CD8-positive, alpha-beta memory T cell (primary cell): ENCODE results near the gene POC1A. TPM values are rescaled to one million over a fixed set of nuclear protein-coding genes. Genes with fewer than 3 reads are reported as not detected.

Experiments
- CTCF ChIA-PET: fragments of 350-600 bp; sonication (Branson Sonifier 250); formaldehyde crosslinking; loops from one replicate; lab custom pipeline; 2021; ENCODE audit warnings: antibody characterized with exemption; lab: Charles Lee
- POLR2A ChIA-PET: fragments of 350-600 bp; sonication (Branson Sonifier 250); formaldehyde crosslinking; loops from one replicate; lab custom pipeline; 2021; ENCODE audit warnings: antibody characterized with exemption; lab: Charles Lee
- DNase-seq, 5 donors: peaks; one replicate each; pipeline versions ENCODE4 v3.0.0 to v3.0.0-alpha.2; 2020 to 2022; ENCODE audit warnings: mixed read lengths in 1 of 5
- H3K27ac ChIP-seq: one replicate; pipeline ENCODE4 v1.7.0; 2013; ENCODE audit warnings: low read depth, mild to moderate bottlenecking, low read length, moderate library complexity
- H3K27me3 ChIP-seq: 2 replicates; pipeline ENCODE4 v1.7.0; 2013; ENCODE audit warnings: low read length, mild to moderate bottlenecking; ENCODE audit not compliant: insufficient read depth, poor library complexity, severe bottlenecking
- H3K36me3 ChIP-seq: 2 replicates; pipeline ENCODE4 v1.7.0; 2013; ENCODE audit warnings: mild to moderate bottlenecking, low read length, moderate library complexity; ENCODE audit not compliant: insufficient read depth
- H3K4me1 ChIP-seq: 2 replicates; pipeline ENCODE4 v1.7.0; 2013; ENCODE audit warnings: mild to moderate bottlenecking, low read length, moderate library complexity; ENCODE audit not compliant: insufficient read depth
- H3K4me3 ChIP-seq: 2 replicates; pipeline ENCODE4 v1.7.0; 2013; ENCODE audit warnings: mild to moderate bottlenecking, low read length
- H3K9me3 ChIP-seq: 2 replicates; pipeline ENCODE4 v1.7.0; 2013; ENCODE audit warnings: mild to moderate bottlenecking, low read length
- H3K27ac Mint-ChIP-seq, 8 donors: one replicate each; pipeline ENCODE4 v1.8.0; 2020 to 2021; ENCODE audit warnings: mixed read lengths in 8 of 8, mild to moderate bottlenecking in 6 of 8, inconsistent platforms in 3 of 8, moderate library complexity in 3 of 8
- H3K27me3 Mint-ChIP-seq, 2 donors: one replicate each; pipeline ENCODE4 v1.8.0; 2020 to 2021; ENCODE audit warnings: mixed read lengths in 2 of 2, mild to moderate bottlenecking in 1 of 2, moderate library complexity in 1 of 2
- H3K36me3 Mint-ChIP-seq, 3 donors: one replicate each; pipeline ENCODE4 v1.8.0; 2020 to 2021; ENCODE audit warnings: mixed read lengths in 3 of 3, inconsistent platforms in 1 of 3, mild to moderate bottlenecking in 1 of 3
- H3K4me1 Mint-ChIP-seq, 3 donors: one replicate each; pipeline ENCODE4 v1.8.0; 2020 to 2021; ENCODE audit warnings: mixed read lengths in 3 of 3, inconsistent platforms in 1 of 3, mild to moderate bottlenecking in 1 of 3
- H3K4me3 Mint-ChIP-seq, 7 donors: one replicate each; pipeline ENCODE4 v1.8.0; 2020 to 2021; ENCODE audit warnings: mixed read lengths in 7 of 7, mild to moderate bottlenecking in 6 of 7, moderate library complexity in 4 of 7, inconsistent platforms in 2 of 7
- H3K9me3 Mint-ChIP-seq, 5 donors: one replicate each; pipeline ENCODE4 v1.8.0; 2020 to 2022; ENCODE audit warnings: mixed read lengths in 5 of 5, mild to moderate bottlenecking in 3 of 5, moderate library complexity in 2 of 5, inconsistent platforms in 1 of 5
- polyA plus RNA-seq: library from polyadenylated mRNA; unstranded; fragments of 300-500 nt; fragmentation: Illumina TruSeq; gene quantifications from one replicate; pipeline ENCODE4 v1.2.3, GENCODE V29; 2021
- total RNA-seq, 2 experiments: library from RNA; stranded (reverse); gene quantifications; one replicate each; pipeline ENCODE4 v1.2.3, GENCODE V29; 2021

The POC1A gene
- total and polyA plus RNA-seq, 3 experiments from 2014 or later = 1.5 to 22.7 (median 22.6) TPM

DNA sequence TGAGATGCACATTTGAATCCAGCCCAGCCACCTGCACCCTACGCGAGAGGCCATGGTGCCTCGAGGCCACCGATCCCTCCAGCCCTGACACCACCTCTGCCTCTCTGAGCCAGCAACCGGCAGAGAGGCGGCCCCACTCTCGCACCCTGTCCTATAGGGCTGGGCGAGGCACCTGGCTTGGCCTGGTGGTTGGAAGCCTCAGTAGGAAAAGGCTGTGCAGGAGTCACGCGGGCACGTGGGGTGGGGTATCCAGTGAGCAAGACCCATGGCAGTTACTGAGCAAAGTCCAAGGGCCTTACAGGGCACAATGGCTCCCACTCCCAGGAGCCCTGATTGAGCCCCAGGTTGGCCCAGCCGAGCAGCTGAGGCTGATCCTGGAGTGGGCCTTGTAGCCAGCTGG is 85.5 kb downstream of the POC1A start:
- Mint-ChIP-seq H3K36me3 (no peaks in the 10 kb centered on the region), H3K4me3 (no peak overlapping the region), H3K4me1 (peaks cover 3 to 16% (median 5%) of the 10 kb centered on the region in 3 donors), H3K9me3 (no peaks in the 10 kb centered on the region), H3K27me3 (no peaks in the 10 kb centered on the region), H3K27ac (peak overlapping the region in 1 of 8 donors; percentile 17)
- Histone ChIP-seq H3K27ac (no peak overlapping the region), H3K9me3 (no peaks in the 10 kb centered on the region), H3K36me3 (no peaks in the 10 kb centered on the region), H3K27me3 (no peaks in the 10 kb centered on the region), H3K4me1 (no peaks in the 10 kb centered on the region), H3K4me3 (no peak overlapping the region)
- DNase-seq = no peak
- POLR2A ChIA-PET = no interaction called here
- CTCF ChIA-PET = no interaction called here

DNA sequence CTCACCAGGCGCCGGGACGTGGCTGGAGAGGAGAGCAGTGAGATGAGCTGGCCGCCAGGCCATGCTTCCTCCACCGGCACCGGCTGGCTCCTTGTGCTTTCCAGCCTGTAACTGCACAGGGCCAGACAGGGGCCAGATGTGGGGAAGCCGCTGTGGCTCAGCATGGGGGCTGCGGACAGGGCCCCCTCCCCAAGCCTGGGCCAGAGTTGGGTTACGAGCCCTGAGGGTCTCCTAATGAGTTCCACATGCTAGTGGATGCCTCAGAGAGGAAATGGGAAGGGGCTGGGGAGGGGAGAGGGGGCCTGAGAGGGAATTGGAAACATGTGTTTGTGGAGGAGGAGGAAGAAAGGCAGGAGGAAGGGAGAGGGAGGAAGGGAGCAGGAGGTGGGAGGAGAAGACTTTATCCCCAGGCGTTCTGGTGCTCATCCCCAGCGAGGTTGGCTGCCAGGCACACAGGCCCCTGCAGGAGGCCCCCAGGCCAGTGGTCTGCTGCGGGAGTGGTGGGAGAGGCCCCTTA is 86.1 kb downstream of the POC1A start:
- Histone ChIP-seq H3K9me3 (no peaks in the 10 kb centered on the region), H3K4me1 (no peaks in the 10 kb centered on the region), H3K27me3 (no peaks in the 10 kb centered on the region), H3K4me3 (no peak overlapping the region), H3K27ac (no peak overlapping the region), H3K36me3 (no peaks in the 10 kb centered on the region)
- H3K4me1 Mint-ChIP-seq = peaks cover 3 to 16% (median 5%) of the 10 kb centered on the region in 3 donors
- no peaks in the 10 kb centered on the region for H3K36me3 Mint-ChIP-seq
- no peak overlapping the region for H3K27ac Mint-ChIP-seq
- no peaks in the 10 kb centered on the region for H3K9me3 Mint-ChIP-seq
- ChIA-PET POLR2A (no interaction called here), CTCF (no interaction called here)
- H3K27me3 Mint-ChIP-seq = peaks cover 0 to 1% of the 10 kb centered on the region in 2 donors
- no peak overlapping the region for H3K4me3 Mint-ChIP-seq
- DNase-seq = no peak

DNA sequence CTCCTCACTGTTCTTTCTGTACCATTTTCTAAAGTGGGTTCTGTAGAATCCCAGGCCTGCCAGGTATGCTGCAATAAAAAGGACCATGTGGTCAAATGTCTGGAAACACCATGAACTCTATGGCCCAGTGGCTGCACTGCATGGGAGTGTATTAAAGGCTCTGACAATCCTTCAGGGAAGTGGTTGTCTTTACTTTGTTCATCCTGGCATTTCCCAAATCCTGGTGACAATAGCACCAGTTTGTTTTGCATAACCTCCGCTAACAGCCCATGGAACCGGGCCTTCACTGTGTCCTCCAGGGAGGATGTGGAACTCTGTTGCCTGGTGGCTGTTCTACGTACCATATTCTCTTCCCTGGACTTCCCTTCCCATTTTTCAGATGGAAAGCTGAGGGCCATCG is 86.7 kb downstream of the POC1A start:
- H3K4me1 ChIP-seq = no peaks in the 10 kb centered on the region
- no peaks in the 10 kb centered on the region for H3K36me3 ChIP-seq
- H3K27me3 ChIP-seq = no peaks in the 10 kb centered on the region
- Mint-ChIP-seq H3K36me3 (no peaks in the 10 kb centered on the region), H3K9me3 (no peaks in the 10 kb centered on the region), H3K4me1 (peaks cover 3 to 16% (median 5%) of the 10 kb centered on the region in 3 donors), H3K27ac (no peak overlapping the region), H3K27me3 (peaks cover 0 to 1% of the 10 kb centered on the region in 2 donors), H3K4me3 (no peak overlapping the region)
- H3K4me3 ChIP-seq = no peak overlapping the region
- ChIA-PET CTCF (no interaction called here), POLR2A (no interaction called here)
- H3K27ac ChIP-seq = no peak overlapping the region
- no peaks in the 10 kb centered on the region for H3K9me3 ChIP-seq
- no peak for DNase-seq

DNA sequence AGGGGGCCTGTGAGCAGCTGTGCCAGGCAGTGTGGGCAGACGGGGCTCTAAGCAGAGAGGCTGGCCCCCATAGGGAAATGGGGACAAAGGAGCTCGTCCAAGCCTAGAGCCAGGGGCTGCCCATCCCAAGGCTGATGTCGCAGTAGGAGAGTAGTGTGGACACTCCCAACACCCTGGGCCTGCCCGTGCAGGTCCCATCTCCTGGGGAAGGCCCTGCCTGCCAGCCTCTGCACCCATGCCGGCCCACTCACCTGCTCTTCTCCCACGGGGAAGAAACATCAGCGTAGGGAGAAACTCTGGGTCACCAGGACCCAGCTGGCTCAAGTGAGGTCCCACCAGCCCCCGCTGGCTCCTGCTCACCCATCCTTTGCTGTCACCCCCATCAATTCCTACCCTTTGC is 87.2 kb downstream of the POC1A start:
- no peaks in the 10 kb centered on the region for H3K9me3 ChIP-seq
- H3K36me3 ChIP-seq = no peaks in the 10 kb centered on the region
- no peaks in the 10 kb centered on the region for H3K9me3 Mint-ChIP-seq
- no peak overlapping the region for H3K27ac Mint-ChIP-seq
- no peaks in the 10 kb centered on the region for H3K27me3 ChIP-seq
- H3K36me3 Mint-ChIP-seq = no peaks in the 10 kb centered on the region
- CTCF ChIA-PET = no interaction called here
- POLR2A ChIA-PET = no interaction called here
- peaks cover 0 to 1% of the 10 kb centered on the region in 2 donors for H3K27me3 Mint-ChIP-seq
- no peak overlapping the region for H3K27ac ChIP-seq
- peaks cover under 1 to 12% (median 3%) of the 10 kb centered on the region in 3 donors for H3K4me1 Mint-ChIP-seq
- H3K4me3 Mint-ChIP-seq = no peak overlapping the region
- no peak for DNase-seq
- H3K4me3 ChIP-seq = no peak overlapping the region
- H3K4me1 ChIP-seq = no peaks in the 10 kb centered on the region

DNA sequence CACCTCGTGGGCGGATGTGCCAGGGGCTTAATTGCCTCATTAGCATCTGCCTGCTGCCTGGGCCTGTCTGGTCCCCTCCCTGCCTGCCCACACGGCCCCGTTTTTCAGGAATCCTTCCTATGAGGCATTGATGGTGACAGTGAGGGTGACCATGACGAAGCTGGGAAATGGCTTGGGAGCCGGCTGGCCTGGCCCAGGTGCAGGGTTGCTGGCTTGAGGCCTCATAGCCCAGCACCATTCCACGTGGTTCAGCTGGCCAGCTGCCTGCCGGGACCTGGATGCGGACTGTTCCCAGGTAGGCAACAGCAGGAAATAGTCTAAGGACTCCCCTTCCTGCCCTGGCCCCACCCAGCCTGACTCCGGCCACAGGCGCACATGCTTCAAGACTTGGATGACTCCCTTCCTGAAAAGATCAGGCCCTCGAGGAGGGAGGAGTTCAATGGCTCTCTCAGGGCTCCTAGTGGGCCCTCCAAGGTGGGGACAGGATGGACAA is 88.9 kb downstream of the POC1A start:
- H3K27ac ChIP-seq = no peak overlapping the region
- no peak overlapping the region for H3K4me3 ChIP-seq
- H3K36me3 ChIP-seq = no peaks in the 10 kb centered on the region
- Mint-ChIP-seq H3K27me3 (peaks cover 0 to 1% of the 10 kb centered on the region in 2 donors), H3K4me3 (no peak overlapping the region), H3K27ac (no peak overlapping the region), H3K9me3 (no peaks in the 10 kb centered on the region), H3K4me1 (peaks cover 0 to 2% (median 0%) of the 10 kb centered on the region in 3 donors), H3K36me3 (no peaks in the 10 kb centered on the region)
- H3K4me1 ChIP-seq = no peaks in the 10 kb centered on the region
- no peaks in the 10 kb centered on the region for H3K27me3 ChIP-seq
- CTCF ChIA-PET = interaction anchor here (1.1 kb wide), 1 partner anchor 9 kb away, joined by 3 read pairs; the partner anchor contains the start of gene DUSP7
- DNase-seq = no peak
- H3K9me3 ChIP-seq = no peaks in the 10 kb centered on the region
- POLR2A ChIA-PET = no interaction called here

DNA sequence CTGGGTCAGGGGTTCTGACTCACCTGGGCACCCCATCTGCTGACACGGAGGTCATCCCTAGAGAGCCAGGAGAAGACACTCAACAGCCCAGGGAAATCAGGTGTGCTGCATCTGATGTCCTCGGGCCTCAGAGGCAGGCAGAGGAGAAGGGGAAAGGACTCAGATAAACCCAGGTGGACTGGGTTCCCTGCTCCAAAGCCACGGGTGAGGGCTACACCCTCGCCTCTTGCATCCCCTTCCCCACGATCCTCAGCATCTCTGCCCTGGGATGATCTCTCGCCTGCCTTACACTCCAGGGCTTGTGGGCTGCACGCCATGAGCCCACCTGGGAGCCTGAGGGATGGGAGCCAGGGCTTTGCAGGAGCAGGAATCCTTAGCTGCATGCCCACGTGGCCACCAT is 89.7 kb downstream of the POC1A start:
- Mint-ChIP-seq H3K36me3 (no peaks in the 10 kb centered on the region), H3K9me3 (no peaks in the 10 kb centered on the region), H3K27me3 (peaks cover 0 to 1% of the 10 kb centered on the region in 2 donors), H3K27ac (peak overlapping the region in 1 of 8 donors; percentile 70), H3K4me3 (no peak overlapping the region), H3K4me1 (no peaks in the 10 kb centered on the region)
- no peaks in the 10 kb centered on the region for H3K27me3 ChIP-seq
- no peak overlapping the region for H3K27ac ChIP-seq
- H3K9me3 ChIP-seq = no peaks in the 10 kb centered on the region
- no peak for DNase-seq
- H3K36me3 ChIP-seq = no peaks in the 10 kb centered on the region
- H3K4me3 ChIP-seq = no peak overlapping the region
- POLR2A ChIA-PET = no interaction called here
- CTCF ChIA-PET = interaction anchor here (1.1 kb wide), 1 partner anchor 8 kb away, joined by 3 read pairs; the partner anchor contains the start of gene DUSP7
- no peaks in the 10 kb centered on the region for H3K4me1 ChIP-seq

DNA sequence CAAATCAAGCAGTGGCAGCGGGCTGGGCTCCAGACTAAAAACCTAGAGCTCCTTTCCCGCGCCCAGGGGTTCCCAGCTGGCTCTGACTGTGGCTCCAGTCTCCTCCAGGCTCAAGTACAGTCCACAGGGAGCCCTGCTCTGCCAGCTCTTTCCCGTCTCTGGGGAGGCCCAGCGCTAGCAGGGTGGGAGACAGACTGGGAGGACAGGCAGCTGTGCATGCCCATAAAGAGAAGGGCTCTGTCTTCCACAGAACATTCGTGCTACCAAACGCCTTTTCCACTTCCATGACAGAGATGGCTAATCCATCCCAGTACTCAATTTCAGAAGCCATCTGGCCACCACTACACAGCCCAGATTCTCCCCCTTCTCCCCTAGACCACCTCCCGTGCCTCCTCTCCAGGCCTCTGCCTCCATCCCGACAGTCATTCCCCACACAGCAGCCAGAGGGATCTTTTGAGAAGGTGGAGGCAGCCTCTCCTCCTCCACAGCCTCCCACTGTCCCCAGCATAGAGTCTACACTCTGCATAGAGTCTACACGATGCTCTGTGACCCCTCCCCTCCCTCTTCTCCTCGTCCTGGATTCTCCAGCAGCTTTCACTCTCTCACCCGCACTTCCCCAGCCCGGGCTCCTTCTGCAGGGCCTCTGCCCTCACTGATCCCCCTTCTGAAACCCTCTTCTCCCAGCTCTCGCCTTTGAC is 91.0 kb downstream of the POC1A start:
- Mint-ChIP-seq H3K27ac (peak overlapping the region in 1 of 8 donors; percentile 67), H3K9me3 (no peaks in the 10 kb centered on the region), H3K36me3 (no peaks in the 10 kb centered on the region), H3K27me3 (peaks cover 0 to 1% of the 10 kb centered on the region in 2 donors), H3K4me1 (no peaks in the 10 kb centered on the region), H3K4me3 (no peak overlapping the region)
- no peaks in the 10 kb centered on the region for H3K4me1 ChIP-seq
- no peak for DNase-seq
- H3K36me3 ChIP-seq = no peaks in the 10 kb centered on the region
- H3K9me3 ChIP-seq = no peaks in the 10 kb centered on the region
- H3K27me3 ChIP-seq = no peaks in the 10 kb centered on the region
- no peak overlapping the region for H3K27ac ChIP-seq
- POLR2A ChIA-PET = no interaction called here
- H3K4me3 ChIP-seq = no peak overlapping the region
- CTCF ChIA-PET = interaction anchor here (1.5 kb wide), 1 partner anchor 60 kb away, joined by 4 read pairs; no protein-coding TSS in a partner anchor

DNA sequence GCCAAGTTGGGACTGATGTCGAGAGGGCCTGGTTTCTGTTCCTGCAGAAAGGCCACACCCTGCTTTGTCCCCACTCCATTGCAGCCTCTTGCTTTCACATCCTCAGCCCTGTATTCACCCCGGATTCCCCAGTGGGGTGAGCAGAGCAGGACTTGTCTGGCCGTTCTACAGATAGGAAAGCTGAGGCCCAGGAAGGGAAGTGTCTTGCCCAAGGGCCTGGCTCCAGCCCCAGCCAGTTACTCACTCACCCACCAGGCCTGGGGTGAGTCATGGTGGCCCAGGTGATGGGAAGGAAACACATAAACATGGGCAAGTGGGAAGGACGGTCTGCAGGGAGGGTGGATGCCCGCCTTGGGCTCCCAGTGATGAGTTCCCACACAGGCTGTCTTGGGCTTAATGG is 91.7 kb downstream of the POC1A start:
- ChIA-PET CTCF (interaction anchor here (0.9 to 1.5 kb wide), 2 partner anchors 26 to 61 kb away, joined by 3 to 4 read pairs; no protein-coding TSS in a partner anchor), POLR2A (no interaction called here)

More for the DNA sequence above, 91.7 kb downstream of the POC1A start:
- Mint-ChIP-seq H3K4me3 (no peak overlapping the region), H3K4me1 (peaks cover 0 to 6% (median 3%) of the 10 kb centered on the region in 3 donors), H3K9me3 (no peaks in the 10 kb centered on the region), H3K36me3 (no peaks in the 10 kb centered on the region), H3K27me3 (peaks cover 0 to 1% of the 10 kb centered on the region in 2 donors), H3K27ac (no peak overlapping the region)
- no peak overlapping the region for H3K4me3 ChIP-seq
- H3K36me3 ChIP-seq = no peaks in the 10 kb centered on the region
- H3K27me3 ChIP-seq = no peaks in the 10 kb centered on the region
- no peaks in the 10 kb centered on the region for H3K9me3 ChIP-seq
- DNase-seq = no peak
- H3K27ac ChIP-seq = no peak overlapping the region
- peaks cover 6% of the 10 kb centered on the region for H3K4me1 ChIP-seq
